ENCODE measurements around the gene AFAP1L1. TPM values are rescaled to one million over a fixed set of nuclear protein-coding genes. Genes with fewer than 3 reads are reported as not detected.
A peak's percentile ranks its signal among the peaks of the same experiment; 100 is the strongest.

Gene AFAP1L1
- total RNA-seq, 2 donors from 2014 or later, result 17.9 to 30.3 TPM

DNA sequence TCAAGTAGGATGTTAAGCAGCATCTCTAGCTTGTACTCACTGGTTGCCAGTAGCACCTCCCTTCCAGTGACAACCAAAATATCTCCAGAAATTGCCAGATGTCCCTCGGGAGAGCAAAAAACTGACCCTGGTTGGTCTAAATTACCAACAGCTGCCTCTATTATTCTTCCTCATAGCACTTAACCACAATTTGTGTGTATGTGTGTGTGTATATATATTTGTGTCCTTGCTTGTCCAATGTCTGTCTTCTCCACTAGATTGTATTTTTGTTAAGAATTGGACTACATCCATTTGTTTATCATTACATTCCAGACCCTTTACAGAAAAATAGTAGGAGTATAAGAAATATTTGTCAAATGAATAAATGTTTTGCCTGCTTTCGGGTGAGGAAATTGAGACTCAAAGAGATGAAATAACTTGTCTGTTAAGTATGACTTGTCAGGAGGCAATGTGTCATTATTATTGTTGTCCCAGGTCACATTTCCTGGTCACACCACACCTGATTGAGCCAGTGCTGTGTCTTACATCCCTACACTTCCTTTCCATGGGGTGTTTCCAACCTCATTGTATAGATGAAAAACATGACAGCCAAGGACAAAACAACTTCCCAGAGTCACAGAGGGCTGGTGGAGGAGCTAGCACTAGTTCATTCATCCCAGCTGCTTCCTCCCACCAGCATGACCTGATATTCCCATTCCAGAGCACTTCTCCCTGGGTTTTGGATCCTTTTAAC is 62.2 kb downstream of the AFAP1L1 start:
- intact Hi-C loops (cut with DNase I), result no loop called here
- DNase-seq (ENCODE audit: low spot score), result no peak

DNA sequence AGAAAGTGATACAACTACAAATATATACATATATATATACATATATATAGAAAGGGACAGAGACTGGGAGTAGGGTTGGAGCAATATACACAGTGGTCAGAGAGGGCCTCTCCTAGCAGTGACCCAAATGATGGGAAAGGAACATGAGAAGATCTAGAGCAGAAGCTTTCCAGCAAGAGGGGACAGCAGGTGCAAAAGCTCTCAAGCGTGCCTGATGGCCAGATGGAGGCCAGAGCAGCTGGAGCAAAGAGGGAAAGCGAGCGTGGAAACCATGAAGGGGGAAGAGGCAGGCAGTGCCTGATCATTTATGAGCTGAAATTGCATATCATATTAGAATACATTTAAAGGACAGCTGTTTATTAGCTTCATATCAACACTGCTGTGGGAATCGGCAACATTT is 66.1 kb downstream of the AFAP1L1 start:
- intact Hi-C loops (cut with DNase I), result loop anchor here in 1 of 2 donors (5.0 kb wide), 1 partner anchor 1740 kb away; no protein-coding TSS in a partner anchor
- no peak for DNase-seq (ENCODE audit: low spot score)

DNA sequence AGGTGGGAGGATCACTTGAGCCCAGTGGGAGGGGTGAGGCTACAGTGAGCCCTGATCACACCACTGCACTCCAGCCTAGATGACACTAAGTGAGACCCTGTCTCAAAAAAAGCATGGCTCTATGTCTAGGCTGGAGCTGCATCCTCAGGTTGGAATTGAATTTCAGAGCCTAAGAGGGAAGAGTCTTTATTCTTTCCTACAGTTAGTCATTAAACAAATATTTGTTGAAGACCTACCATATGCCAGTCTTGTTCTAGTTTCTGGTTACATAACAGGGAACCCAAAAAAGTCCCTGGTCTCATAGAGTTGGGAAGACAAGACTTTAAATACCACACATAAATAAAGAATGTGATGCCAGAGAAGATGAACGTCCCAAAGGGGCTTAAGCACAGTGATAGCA is 66.7 kb downstream of the AFAP1L1 start:
- intact Hi-C loops (cut with DNase I), result loop anchor here in 1 of 2 donors (5.0 kb wide), 1 partner anchor 1739 kb away; no protein-coding TSS in a partner anchor

DNA sequence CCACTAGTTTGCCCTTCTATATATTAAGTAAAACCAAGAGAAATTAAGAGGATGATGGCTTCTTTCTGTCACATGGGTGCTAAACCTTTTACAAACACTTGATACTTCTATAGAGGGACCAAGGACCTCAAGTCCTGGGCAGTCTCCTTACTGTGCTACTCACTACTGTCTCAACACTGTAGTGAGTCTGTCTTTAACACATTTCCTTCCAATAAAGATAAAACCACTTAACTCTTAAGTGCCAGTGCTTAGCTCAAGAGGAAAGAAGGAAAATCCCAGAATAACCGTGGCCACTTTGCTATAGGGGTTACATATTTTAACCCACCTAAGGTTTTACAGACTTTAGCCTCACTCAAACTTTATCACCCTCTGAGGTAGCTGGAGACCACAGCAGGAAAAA is 69.3 kb downstream of the AFAP1L1 start:
- intact Hi-C loops (cut with DNase I), result no loop called here
- DNase-seq (ENCODE audit: low spot score), result no peak

More for the DNA sequence above, 66.7 kb downstream of the AFAP1L1 start:
- DNase-seq (ENCODE audit: low spot score), result no peak

DNA sequence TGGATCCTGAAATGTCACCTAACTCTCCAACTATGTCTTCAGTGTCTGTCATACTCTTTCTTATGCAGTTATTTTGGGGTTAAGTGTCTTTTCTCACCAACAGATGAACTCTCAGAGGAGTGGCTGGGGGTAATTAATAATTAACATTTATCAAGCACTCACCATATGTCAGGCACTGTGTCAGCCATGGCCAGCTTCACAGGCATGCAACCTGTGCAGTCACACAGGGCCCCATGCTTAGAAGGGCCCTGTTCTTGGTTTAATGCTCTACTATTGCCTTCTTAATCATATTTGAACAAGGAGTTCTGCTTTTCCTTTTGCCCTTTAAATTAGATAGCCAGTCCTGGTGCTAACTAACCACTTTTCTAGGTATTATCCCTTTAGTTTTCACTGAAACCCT is 70.2 kb downstream of the AFAP1L1 start:
- no peak for DNase-seq (ENCODE audit: low spot score)
- intact Hi-C loops (cut with DNase I), result no loop called here

DNA sequence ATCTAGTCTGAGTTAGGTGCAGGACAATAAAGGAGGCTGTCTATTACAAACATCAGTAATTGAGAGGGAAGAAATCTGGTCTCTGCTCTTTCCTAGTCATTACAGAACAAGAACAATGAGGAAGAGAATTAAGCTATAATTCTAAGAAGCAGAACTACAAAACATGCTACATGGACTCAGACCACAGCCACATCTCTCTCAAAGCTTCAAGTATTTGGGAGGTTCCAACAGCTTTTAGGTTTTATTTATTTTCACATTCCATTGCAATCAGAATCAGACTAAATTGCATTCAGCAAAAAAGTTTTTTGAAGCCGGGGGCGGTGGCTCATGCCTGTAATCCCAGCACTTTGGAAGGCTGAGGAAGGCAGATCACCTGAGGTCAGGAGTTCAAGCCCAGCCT is 72.5 kb downstream of the AFAP1L1 start:
- intact Hi-C loops (cut with DNase I), result no loop called here

DNA sequence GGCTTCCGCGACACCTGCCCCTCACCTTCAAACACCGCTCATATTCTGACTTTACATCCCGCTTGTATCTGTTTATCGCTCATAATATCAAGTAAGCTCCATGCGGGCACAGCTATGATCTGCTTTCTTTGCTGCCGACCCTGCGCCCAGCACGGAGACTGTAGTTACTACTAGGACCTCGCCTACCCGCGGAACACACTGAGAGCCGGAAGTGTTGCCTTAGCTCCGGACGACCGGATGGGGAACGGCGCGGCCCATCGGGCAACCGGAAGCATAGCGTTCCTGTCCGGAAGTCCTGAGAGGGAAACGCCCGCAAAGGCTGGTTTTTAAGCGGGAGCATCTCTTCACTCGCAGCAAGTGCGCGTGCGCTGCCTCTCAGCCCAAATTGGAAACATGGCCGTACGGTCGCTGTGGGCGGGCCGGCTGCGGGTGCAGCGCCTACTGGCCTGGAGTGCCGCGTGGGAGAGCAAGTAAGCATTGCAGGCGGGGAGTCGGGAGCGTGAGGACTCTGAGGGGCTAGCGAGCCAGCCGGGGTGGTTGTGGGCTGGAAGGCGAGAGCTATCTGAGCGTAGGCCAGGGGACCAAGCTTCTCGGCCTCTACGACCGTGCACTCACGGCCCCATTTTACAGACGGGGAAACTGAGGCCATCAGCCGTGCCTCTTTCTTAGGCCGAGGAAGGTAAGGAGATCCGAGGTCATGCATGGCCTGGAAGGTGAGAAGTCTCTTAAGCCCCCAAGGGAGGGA is 73.7 kb downstream of the AFAP1L1 start, which contains the start of gene GRPEL2:
Gene GRPEL2 (plus strand): TSS at position 353 of the 745 bp plus-strand sequence. CDS start 41 bp downstream, at position 394.
- intact Hi-C loops (cut with DNase I), result no loop called here
- DNase-seq (ENCODE audit: low spot score), result peak; percentile 98

More for the DNA sequence above, 72.5 kb downstream of the AFAP1L1 start:
- no peak for DNase-seq (ENCODE audit: low spot score)

DNA sequence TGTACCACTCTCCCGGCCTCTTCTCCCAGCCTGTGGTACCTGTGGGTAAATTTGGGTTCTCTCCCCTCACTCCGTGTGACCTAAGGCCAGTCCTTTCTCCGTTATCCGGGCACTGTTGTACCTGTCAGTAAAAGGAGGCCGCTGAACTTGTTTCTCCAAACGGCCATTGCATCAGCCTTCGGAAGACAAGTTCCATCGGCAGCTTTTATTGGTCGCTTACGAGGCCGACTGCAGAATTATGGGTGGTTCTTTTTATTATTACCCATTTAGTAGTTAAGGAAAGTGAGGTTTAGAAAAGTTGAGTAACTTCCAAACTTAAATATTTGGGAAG is 74.2 kb downstream of the AFAP1L1 start:
- DNase-seq (ENCODE audit: low spot score), result no peak
- intact Hi-C loops (cut with DNase I), result no loop called here

DNA sequence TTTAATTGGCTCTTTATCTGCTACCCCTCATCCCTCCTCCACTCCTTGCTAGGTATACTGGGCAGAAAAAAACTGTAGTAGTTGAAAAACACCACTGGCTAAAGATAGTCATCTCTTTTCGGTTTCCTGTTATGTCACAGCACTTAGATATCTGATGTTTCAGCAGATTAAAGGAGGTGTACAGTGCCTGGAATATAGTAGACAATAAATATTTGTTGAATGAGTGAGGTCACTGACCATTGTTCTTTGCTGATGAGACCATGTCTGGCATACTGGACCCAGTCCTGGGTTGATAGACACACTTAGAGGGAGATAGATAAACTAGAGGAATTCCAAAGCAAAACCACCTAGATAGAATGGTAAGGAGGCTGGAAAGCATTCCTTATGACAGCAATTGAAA is 76.9 kb downstream of the AFAP1L1 start:
- intact Hi-C loops (cut with DNase I), result no loop called here
- no peak for DNase-seq (ENCODE audit: low spot score)

DNA sequence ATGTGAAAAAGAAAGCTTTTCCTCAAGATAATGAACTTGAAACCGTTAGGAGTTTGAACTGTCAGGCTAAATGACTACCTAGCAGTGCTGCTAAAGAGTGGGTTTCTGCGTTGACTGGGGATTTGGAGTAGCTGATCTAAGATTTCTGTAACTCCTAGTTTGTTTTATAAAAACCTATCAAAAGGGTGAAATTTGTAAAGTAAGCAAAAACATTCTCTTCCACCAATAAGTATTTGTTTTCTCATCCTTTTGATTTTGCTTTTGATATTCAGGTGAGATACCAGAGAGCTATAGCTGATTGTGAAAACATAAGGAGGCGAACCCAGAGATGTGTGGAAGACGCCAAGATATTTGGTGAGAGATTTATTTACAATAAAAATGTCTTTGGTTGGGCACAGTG is 77.7 kb downstream of the AFAP1L1 start:
- intact Hi-C loops (cut with DNase I), result no loop called here

DNA sequence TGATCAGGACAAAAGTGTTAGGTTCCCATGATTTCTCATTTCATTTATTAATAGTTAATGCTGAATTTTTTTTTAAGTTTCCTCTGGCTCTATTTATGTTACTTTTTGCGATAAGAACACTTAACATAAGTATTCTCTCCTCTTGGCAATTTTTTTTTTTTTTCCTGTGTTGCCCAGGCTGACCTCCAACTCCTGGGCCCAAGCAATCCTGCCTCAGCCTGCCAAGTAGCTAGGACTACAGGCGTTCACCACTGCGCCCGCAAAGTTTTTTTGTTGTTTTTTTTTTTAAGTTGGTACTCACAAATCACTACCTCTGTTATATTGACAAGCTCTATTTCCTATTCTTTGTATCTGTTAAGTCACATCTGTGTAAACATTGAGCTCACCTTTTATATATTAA is 80.5 kb downstream of the AFAP1L1 start:
- DNase-seq (ENCODE audit: low spot score), result no peak
- intact Hi-C loops (cut with DNase I), result no loop called here

More for the DNA sequence above, 77.7 kb downstream of the AFAP1L1 start:
- DNase-seq (ENCODE audit: low spot score), result no peak

DNA sequence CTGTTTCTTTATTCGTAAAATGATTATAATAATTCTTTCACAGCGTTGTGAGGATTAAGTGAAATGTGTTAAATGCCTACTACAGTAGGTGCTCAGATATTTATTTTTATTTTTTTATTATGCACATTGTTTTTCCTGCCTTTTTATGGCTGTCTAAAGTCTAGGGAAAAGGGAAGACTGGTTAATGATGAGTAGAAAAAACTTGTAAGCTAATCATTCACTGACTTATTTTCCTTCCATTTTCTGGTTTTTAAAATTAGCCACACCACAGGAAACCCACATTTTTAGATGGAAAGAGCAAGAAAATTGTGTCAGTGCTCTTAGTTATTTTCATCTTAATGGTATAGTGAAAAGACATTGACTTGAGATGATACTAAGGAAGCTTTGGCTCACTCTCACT is 82.3 kb downstream of the AFAP1L1 start:
- intact Hi-C loops (cut with DNase I), result no loop called here
- DNase-seq (ENCODE audit: low spot score), result no peak

DNA sequence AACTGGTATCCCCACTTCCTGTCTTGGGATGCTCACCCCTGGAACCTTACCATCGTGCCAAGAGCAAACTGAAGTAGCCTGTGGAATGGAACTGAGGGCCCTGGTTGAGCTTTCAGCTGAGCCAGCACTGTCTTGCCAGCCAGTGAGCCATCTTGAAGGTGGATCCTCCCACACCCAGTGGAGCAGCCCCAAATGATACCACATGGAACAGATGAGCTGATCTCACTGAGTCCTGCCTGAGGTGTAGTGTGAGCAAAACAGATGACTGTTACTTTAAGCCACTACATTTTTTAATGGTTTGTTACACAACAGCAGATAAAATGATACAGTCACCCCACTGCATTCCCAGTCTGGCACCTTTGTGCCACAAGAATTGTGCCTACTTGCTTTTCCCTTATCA is 84.0 kb downstream of the AFAP1L1 start:
- intact Hi-C loops (cut with DNase I), result no loop called here
- no peak for DNase-seq (ENCODE audit: low spot score)

DNA sequence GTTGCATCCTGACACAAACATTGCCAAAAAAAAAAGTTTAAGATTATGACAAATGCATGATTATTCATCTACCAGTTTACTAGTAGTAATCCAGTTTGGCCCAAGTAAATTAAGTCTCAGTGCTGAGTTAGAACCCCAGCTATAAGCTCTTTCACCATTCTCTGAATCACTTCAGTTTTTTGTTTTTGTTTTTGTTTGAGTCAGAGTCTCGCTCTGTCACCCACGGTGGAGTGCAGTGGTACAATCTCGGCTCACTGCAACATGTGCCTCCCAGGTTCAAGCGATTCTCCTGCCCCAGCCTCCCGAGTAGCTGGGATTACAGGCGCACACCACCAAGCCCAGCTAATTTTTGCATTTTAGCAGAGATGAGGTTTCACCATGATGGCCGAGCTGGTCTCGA is 84.7 kb downstream of the AFAP1L1 start:
- no peak for DNase-seq (ENCODE audit: low spot score)
- intact Hi-C loops (cut with DNase I), result no loop called here

DNA sequence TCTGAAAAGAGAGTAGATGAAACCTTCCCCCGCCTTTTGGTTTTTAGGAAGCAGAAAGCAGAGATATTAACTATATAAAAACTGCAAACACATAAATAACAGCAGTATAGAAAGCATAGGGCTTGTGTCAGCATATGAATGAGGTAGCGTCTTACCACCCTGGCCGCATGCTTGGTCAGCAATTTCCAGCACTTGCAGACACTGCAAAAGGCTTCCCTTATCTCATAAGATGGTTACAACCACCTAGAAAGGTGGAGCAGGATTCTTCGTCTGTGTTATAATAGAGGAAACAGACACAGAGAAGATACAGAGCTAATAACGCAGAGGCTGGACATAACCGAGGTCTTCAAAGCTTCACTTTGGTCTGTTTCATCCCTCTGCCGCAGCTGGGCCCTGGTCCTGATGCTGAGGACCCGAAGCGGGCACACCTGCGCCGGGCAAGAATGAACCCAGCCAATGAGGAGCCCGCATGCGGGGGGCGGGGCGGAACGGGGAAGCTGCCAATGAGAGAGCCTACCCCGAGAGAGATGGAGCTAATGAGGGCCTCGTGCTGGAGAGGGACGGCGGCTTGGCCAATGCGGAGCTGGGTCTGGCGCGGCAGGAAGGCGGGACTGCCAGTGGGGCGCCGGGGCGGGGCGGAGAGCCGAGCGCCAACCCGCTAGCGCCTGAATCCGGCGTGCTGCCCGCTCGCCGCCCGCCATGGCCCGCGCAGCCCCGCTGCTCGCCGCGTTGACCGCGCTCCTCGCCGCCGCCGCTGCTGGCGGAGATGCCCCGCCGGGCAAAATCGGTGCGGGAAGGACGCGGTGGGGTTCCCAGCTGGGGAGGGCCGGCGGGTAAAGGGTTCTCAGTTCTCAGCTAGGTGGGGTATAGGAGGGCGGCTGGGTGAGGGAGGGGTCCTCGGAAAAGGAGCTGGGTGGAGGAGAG is 86.0 kb downstream of the AFAP1L1 start, which contains the start of gene PCYOX1L:
Gene PCYOX1L (plus strand): TSS at position 677 of the 924 bp plus-strand sequence. CDS start 23 bp downstream, at position 700.
- intact Hi-C loops (cut with DNase I), result no loop called here

DNA sequence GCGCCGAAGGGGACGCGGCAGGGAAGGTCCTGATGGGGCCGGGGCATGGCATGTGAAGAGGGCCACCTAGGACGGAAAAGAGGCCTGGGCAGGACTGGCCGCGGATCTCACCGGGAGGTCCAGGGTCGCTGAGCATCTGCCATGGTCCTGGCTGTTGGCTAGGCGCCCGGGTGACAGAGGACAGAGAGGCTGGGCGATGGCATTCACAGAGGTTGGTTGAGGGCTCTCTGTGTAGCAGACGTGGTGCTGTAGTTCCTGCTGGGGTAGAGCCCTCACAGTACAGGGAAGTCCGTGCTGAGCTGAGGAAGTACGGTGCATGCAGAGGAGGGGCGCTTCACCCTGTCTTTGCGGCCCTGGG is 86.6 kb downstream of the AFAP1L1 start:
- DNase-seq (ENCODE audit: low spot score), result peak; percentile 84
- intact Hi-C loops (cut with DNase I), result no loop called here

More for the DNA sequence above, 86.0 kb downstream of the AFAP1L1 start, which contains the start of gene PCYOX1L:
- peak; percentile 98 for DNase-seq (ENCODE audit: low spot score)

DNA sequence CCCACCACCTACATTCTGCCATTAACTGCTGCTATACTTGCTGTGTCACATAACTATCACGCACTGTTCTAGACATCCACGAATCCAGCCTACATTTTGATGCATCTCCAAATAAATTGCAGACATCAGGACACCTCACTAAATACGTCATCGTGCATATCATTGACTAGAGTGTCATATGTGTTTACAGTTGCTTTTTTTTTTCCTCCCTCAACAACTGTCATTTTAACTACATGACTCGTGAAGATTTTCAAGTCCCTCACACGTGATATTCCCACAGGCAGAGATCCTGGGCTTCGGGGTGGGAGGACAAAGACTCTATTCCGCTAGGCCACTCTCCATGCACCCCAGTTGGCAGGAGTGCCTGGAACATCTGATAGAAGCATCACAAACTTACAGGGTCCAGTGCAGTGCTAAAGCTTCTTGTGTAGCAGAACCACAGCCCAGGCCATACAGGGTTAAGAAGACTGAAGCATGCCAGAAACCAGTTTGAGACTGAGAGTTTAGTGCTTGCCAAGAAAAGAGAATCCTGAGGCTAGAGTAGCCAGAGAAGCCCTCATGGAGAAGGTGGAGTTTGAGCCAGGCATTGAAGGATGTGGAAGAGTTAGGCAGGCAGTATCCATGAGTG is 87.3 kb downstream of the AFAP1L1 start:
- DNase-seq (ENCODE audit: low spot score), result no peak
- intact Hi-C loops (cut with DNase I), result no loop called here

DNA sequence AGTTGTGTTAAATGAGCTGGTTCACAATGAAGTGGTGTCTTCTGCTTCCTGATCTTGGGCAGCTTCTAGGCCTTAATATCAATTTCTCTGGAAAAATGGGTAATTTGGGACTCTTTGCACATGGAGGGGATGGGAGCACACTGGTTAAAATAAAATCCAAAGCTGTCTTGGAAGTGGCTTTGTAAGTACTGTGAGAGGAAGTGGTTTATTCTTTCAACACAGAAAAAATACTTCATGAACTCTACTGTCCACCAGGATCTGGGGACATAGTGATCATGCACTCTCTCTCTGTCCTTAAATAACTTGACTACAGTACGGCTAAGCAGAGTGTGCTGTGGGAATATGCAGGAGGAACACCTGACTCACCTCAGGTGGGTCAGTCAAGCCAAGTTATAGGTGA is 88.6 kb downstream of the AFAP1L1 start:
- intact Hi-C loops (cut with DNase I), result no loop called here

DNA sequence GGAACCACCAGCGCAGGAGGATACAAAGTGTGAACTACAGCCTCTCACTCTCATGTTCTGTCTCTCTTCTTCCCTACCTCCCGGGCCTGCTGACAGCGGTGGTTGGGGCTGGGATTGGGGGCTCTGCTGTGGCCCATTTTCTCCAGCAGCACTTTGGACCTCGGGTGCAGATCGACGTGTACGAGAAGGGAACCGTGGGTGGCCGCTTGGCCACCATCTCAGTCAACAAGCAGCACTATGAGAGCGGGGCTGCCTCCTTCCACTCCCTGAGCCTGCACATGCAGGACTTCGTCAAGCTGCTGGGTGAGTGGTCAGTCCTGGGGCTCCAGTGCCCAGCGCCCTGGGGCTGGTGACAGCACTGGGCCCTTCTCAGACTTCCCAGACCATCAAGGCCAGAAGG is 90.9 kb downstream of the AFAP1L1 start:
- intact Hi-C loops (cut with DNase I), result no loop called here
- DNase-seq (ENCODE audit: low spot score), result no peak

More for the DNA sequence above, 88.6 kb downstream of the AFAP1L1 start:
- no peak for DNase-seq (ENCODE audit: low spot score)
